ENCODE results near the gene PSMB9.

PSMB9 gene

DNA sequence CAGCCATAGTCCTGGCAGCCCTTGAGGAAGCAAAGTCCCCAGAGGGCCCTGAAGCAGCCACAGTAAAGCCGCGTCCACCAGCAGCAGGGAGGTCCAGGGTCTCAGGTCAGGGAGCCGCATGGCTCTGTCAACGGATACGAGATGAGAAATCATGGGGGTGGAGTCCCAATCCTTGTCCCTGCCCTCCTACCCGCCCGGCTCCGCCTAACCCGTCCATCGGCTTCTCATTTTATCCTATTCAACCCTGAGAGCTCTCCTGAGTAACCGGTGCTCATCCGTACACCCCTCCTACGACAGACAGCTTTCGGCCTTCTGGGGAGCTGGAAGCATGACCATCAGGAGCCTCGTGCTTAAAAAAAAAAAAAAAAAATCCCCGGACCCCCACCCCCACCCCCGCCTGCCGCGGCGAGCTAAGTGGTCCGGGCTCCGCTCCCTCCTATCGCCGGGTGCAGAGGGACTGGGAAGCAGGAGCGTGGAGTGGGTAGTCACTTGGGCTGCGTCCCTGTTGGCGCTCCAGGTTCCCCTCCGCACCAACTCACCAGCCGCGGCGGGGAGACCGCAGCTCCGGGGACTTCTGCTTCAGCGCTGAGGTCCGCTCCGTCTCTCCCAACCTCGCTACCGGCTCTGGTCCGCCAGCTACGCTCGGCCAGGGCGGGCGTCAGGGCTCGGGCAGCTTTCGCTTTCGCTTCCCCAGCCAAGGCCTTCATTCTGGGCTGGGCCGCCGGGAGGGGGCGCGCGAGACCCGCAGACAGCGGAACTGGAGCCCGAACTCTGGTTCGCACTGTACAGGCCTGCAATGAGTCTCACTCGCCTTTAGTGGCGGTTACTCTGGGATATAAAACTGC, 15.7 kb upstream of the PSMB9 start, which contains the start of gene TAP2:
TAP2 (minus strand) TSS at position 626 of the 845 bp plus-strand sequence; CDS start at position 120, 506 bp downstream.
- peak within 1 kb of the TSS; percentile 94 for H3K4me3 ChIP-seq (ENCODE audit: low read depth, low read length)
- DNase-seq (ENCODE audit: low read depth): peak; percentile 95
- TF ChIP-seq, protein P1, sequence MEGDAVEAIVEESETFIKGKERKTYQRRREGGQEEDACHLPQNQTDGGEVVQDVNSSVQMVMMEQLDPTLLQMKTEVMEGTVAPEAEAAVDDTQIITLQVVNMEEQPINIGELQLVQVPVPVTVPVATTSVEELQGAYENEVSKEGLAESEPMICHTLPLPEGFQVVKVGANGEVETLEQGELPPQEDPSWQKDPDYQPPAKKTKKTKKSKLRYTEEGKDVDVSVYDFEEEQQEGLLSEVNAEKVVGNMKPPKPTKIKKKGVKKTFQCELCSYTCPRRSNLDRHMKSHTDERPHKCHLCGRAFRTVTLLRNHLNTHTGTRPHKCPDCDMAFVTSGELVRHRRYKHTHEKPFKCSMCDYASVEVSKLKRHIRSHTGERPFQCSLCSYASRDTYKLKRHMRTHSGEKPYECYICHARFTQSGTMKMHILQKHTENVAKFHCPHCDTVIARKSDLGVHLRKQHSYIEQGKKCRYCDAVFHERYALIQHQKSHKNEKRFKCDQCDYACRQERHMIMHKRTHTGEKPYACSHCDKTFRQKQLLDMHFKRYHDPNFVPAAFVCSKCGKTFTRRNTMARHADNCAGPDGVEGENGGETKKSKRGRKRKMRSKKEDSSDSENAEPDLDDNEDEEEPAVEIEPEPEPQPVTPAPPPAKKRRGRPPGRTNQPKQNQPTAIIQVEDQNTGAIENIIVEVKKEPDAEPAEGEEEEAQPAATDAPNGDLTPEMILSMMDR (conservative IDR thresholded peaks at IDR 0.05; ENCODE audit: low read depth, low read length): peak; percentile 98

DNA sequence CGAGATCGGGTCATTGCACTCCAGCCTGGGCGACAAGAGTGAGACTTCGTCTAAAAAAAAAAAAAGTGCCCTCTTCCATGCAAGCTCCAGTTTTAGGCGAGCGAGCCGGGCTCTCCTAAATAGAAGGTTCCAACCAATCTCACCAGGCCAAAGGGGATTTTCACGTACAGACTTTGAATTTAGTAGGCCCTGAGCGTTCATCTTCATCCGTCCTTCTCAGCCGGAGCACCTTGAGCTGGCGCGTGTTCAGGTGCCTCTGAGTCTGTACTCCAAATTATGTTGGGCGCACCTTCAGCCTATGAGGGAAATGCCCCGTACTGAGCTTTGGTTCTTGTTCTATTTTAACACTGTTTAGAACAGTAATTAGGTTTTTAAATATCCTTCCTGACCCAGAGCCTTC, 14.6 kb upstream of the PSMB9 start:
- TF ChIP-seq, protein P1 (conservative IDR thresholded peaks at IDR 0.05; ENCODE audit: low read depth, low read length): no peak
- H3K4me3 ChIP-seq (ENCODE audit: low read depth, low read length): no peak overlapping the region
- DNase-seq (ENCODE audit: low read depth): no peak

- H3K4me3 ChIP-seq (ENCODE audit: low read depth, low read length): no peak overlapping the region
- TF ChIP-seq, protein P1 (conservative IDR thresholded peaks at IDR 0.05; ENCODE audit: low read depth, low read length): no peak
- no peak for DNase-seq (ENCODE audit: low read depth)
These were observed 13.3 kb upstream of the PSMB9 start for GRCh38 chr6:32840604-32841246.

GRCh38 chr6:32842021-32842650, 11.9 kb upstream of the PSMB9 start:
- no peak overlapping the region for H3K4me3 ChIP-seq (ENCODE audit: low read depth, low read length)

GRCh38 chr6:32842690-32843089, 11.3 kb upstream of the PSMB9 start:
- DNase-seq (ENCODE audit: low read depth): no peak
- TF ChIP-seq, protein P1 (conservative IDR thresholded peaks at IDR 0.05; ENCODE audit: low read depth, low read length): no peak
- peak overlapping the region; percentile 90 for H3K4me3 ChIP-seq (ENCODE audit: low read depth, low read length)

More at GRCh38 chr6:32842021-32842650, 11.9 kb upstream of the PSMB9 start:
- no peak for DNase-seq (ENCODE audit: low read depth)
- TF ChIP-seq, protein P1 (conservative IDR thresholded peaks at IDR 0.05; ENCODE audit: low read depth, low read length): no peak

GRCh38 chr6:32843331-32843978, 10.5 kb upstream of the PSMB9 start:
- H3K4me3 ChIP-seq (ENCODE audit: low read depth, low read length): peak overlapping the region; percentile 90
- TF ChIP-seq, protein P1 (conservative IDR thresholded peaks at IDR 0.05; ENCODE audit: low read depth, low read length): no peak
- DNase-seq (ENCODE audit: low read depth): no peak

All from choroid plexus epithelial cell (primary cell).